ENCODE results near the gene PHLPP1. TPM values are rescaled to one million over a fixed set of nuclear protein-coding genes. Genes with fewer than 3 reads are reported as not detected.

PHLPP1 gene
- total RNA-seq, 1 experiment from 2014 or later, result 13.7 TPM

DNA sequence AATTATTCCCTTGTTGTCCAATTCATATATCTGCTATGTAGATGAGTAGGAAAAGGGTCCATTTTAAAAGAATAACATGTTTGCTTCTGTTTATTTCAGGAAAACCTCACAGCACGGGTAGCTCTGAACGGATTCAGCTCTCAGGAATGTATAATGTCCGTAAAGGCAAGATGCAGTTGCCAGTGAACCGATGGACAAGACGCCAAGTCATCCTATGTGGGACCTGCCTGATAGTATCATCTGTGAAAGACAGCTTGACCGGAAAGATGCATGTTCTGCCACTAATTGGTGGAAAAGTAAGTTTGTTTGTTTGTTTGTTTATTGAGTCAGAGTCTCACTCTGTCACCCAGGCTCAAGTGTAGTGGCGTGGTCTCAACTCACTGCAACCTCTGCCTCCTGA lies 114.6 kb downstream of the PHLPP1 start:
- BruUV-seq (replicated peaks), result no TSS peak
- TF ChIP-seq, protein P1, sequence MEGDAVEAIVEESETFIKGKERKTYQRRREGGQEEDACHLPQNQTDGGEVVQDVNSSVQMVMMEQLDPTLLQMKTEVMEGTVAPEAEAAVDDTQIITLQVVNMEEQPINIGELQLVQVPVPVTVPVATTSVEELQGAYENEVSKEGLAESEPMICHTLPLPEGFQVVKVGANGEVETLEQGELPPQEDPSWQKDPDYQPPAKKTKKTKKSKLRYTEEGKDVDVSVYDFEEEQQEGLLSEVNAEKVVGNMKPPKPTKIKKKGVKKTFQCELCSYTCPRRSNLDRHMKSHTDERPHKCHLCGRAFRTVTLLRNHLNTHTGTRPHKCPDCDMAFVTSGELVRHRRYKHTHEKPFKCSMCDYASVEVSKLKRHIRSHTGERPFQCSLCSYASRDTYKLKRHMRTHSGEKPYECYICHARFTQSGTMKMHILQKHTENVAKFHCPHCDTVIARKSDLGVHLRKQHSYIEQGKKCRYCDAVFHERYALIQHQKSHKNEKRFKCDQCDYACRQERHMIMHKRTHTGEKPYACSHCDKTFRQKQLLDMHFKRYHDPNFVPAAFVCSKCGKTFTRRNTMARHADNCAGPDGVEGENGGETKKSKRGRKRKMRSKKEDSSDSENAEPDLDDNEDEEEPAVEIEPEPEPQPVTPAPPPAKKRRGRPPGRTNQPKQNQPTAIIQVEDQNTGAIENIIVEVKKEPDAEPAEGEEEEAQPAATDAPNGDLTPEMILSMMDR (conservative IDR thresholded peaks at IDR 0.05; ENCODE audit: low read depth, low read length), result no peak
- no peak for TF ChIP-seq EZH2 (IDR thresholded peaks at IDR 0.05; ENCODE audit: borderline replicate concordance, low read depth, low read length, poor library complexity, severe bottlenecking)
- ChIA-PET POLR2A (ENCODE audit: low non-redundant PET) (no interaction called here), CTCF (no interaction called here)
- intact Hi-C loops (cut with micrococcal nuclease; ENCODE audit: unreplicated experiment), result no loop called here
- Histone ChIP-seq H3K27me3 (replicated peaks; ENCODE audit: insufficient read depth, low read depth, low read length, poor library complexity) (no peaks in the 10 kb centered on the region), H3K4me1 (ENCODE audit: insufficient read depth, low read length, poor library complexity, severe bottlenecking) (no peaks in the 10 kb centered on the region), H3K27ac (ENCODE audit: low read depth, low read length, poor library complexity, severe bottlenecking) (no peak overlapping the region), H3K9me3 (ENCODE audit: low read depth, low read length, poor library complexity, severe bottlenecking) (no peaks in the 10 kb centered on the region), H3K4me3 (ENCODE audit: low read depth, low read length, poor library complexity, severe bottlenecking) (no peak overlapping the region), H3K36me3 (ENCODE audit: insufficient read depth, low read length, poor library complexity, severe bottlenecking) (no peaks in the 10 kb centered on the region)
- DNase-seq (ENCODE audit: low spot score), result no peak

DNA sequence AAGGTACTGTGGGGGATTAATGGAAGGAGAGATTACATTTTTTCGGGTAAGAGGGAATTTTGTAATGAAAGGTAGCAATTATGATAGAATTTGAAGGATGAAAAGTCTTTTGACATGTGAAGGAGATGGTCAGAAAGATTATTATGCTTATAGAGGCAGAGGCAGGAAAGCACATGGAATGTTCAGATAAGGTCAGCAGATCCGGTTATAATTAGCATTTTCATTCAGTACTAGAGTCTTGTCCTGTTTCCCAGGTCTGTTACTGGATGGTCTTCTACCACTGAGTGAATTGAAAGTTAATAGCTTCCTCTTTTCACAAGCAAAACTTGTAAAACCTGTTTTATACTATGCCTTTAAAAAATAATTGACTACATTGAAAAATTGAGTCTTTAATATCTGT lies 116.9 kb downstream of the PHLPP1 start:
- BruUV-seq (replicated peaks), result no TSS peak
- POLR2A ChIA-PET (ENCODE audit: low non-redundant PET), result no interaction called here
- intact Hi-C loops (cut with micrococcal nuclease; ENCODE audit: unreplicated experiment), result no loop called here

DNA sequence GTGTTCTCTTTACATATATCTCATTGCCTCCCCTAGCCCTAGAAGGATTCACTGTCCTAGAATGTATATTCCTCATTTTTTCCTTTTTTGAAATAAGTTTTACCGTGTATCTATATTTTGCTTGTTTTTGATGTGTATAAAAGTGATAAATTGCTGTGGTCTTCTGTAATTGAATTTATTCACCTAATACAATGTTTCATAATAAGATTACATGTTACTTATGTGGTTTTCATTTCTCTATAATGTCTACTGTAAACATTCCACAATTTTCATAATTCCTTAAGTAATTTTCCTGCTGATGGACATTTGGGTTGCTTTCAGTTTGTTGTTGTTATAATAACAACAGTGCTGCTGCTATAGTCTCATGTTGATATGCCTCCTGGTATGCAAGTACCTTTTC lies 118.2 kb downstream of the PHLPP1 start:
- no peak for DNase-seq (ENCODE audit: low spot score)
- Histone ChIP-seq H3K9me3 (ENCODE audit: low read depth, low read length, poor library complexity, severe bottlenecking) (no peaks in the 10 kb centered on the region), H3K36me3 (ENCODE audit: insufficient read depth, low read length, poor library complexity, severe bottlenecking) (no peaks in the 10 kb centered on the region), H3K4me3 (ENCODE audit: low read depth, low read length, poor library complexity, severe bottlenecking) (no peak overlapping the region), H3K27me3 (replicated peaks; ENCODE audit: insufficient read depth, low read depth, low read length, poor library complexity) (no peaks in the 10 kb centered on the region), H3K27ac (ENCODE audit: low read depth, low read length, poor library complexity, severe bottlenecking) (no peak overlapping the region), H3K4me1 (ENCODE audit: insufficient read depth, low read length, poor library complexity, severe bottlenecking) (peaks cover 5% of the 10 kb centered on the region)
- CTCF ChIA-PET, result no interaction called here
- no TSS peak for BruUV-seq (replicated peaks)
- POLR2A ChIA-PET (ENCODE audit: low non-redundant PET), result no interaction called here
- intact Hi-C loops (cut with micrococcal nuclease; ENCODE audit: unreplicated experiment), result no loop called here
- no peak for TF ChIP-seq EZH2 (IDR thresholded peaks at IDR 0.05; ENCODE audit: borderline replicate concordance, low read depth, low read length, poor library complexity, severe bottlenecking)
- TF ChIP-seq, protein P1 (conservative IDR thresholded peaks at IDR 0.05; ENCODE audit: low read depth, low read length), result no peak

More for the DNA sequence above, 116.9 kb downstream of the PHLPP1 start:
- Histone ChIP-seq H3K27me3 (replicated peaks; ENCODE audit: insufficient read depth, low read depth, low read length, poor library complexity) (no peaks in the 10 kb centered on the region), H3K9me3 (ENCODE audit: low read depth, low read length, poor library complexity, severe bottlenecking) (no peaks in the 10 kb centered on the region), H3K4me3 (ENCODE audit: low read depth, low read length, poor library complexity, severe bottlenecking) (no peak overlapping the region), H3K4me1 (ENCODE audit: insufficient read depth, low read length, poor library complexity, severe bottlenecking) (no peaks in the 10 kb centered on the region), H3K27ac (ENCODE audit: low read depth, low read length, poor library complexity, severe bottlenecking) (no peak overlapping the region), H3K36me3 (ENCODE audit: insufficient read depth, low read length, poor library complexity, severe bottlenecking) (no peaks in the 10 kb centered on the region)
- CTCF ChIA-PET, result no interaction called here
- DNase-seq (ENCODE audit: low spot score), result no peak
- TF ChIP-seq, protein P1 (conservative IDR thresholded peaks at IDR 0.05; ENCODE audit: low read depth, low read length), result no peak
- no peak for TF ChIP-seq EZH2 (IDR thresholded peaks at IDR 0.05; ENCODE audit: borderline replicate concordance, low read depth, low read length, poor library complexity, severe bottlenecking)
